SK-N-DZ (cell line): ENCODE measurements around the gene ZNF165.
A peak's percentile ranks its signal among the peaks of the same experiment; 100 is the strongest.
"Not testable (repeated sequence)": the region's sequence is repeated elsewhere in the genome, so short reads cannot be mapped to it uniquely, and the experiment has no call there.

Experiments
- DNase-seq: peaks from one replicate; pipeline ENCODE4 v3.0.0-alpha.2; 2015; ENCODE audit warnings: low spot score

The ZNF165 gene

DNA sequence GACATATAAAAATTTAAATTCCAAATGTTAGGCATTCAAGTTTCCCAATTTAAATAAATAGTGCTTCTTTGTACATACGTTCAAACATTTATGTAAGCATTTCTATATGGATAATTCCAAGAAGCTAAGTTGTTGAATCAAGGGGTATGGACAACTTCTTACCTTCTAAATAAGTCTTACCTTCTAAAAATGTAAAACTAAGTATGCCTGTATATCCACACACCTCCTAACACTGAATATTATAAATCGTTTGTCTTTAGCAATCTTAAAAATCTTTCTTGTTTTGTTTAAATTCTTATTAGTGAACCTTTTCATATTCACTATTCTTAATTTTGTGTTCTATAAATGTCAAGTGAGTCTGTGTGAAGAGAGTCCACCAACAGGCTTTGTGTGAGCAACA, 41.5 kb downstream of the ZNF165 start:
- DNase-seq: no peak

- not testable (repeated sequence) for DNase-seq
Measured at GRCh38 chr6:28122283-28122682, 41.9 kb downstream of the ZNF165 start.

GRCh38 chr6:28124350-28124970, 44.1 kb downstream of the ZNF165 start, which contains the start of gene ZSCAN16:
TSS of gene ZSCAN16 (plus strand) at chr6:28124609. CDS start at chr6:28125444, 835 bp downstream.
- peak; percentile 78 for DNase-seq

- DNase-seq: no peak
Measured at GRCh38 chr6:28124971-28125353, 44.6 kb downstream of the ZNF165 start.

DNA sequence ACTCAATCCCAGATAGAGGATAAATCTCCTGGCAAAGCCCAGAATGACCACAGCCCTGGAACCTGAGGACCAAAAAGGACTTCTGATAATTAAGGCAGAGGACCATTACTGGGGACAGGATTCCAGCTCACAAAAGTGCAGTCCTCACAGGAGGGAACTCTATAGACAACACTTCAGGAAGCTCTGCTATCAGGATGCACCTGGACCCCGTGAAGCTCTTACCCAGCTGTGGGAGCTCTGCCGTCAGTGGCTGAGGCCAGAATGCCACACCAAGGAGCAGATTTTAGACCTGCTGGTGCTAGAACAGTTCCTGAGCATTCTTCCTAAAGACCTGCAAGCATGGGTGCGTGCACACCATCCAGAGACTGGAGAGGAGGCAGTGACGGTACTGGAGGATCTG, 45.0 kb downstream of the ZNF165 start:
- no peak for DNase-seq

DNA sequence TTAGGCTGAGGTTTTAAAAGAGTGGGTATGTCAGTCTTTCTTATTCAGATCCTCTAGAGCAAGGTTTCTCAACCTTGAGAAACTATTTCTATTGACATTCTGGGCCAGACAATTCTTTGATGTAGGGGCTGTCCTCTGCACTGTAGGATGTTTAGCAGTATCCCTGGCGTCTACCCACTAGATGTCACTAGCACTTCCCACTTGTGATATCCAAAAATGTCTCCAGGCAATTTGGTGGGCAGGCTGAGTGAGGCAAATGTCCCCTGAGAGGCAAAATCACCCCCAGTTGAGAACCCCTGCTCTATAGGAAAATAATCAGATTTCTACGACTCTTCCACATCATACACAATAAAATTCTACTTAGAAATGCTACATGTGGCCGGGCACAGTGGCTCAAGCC, 53.6 kb downstream of the ZNF165 start:
- peak; percentile 29 for DNase-seq

- no peak for DNase-seq
Measured at GRCh38 chr6:28134716-28135115, 54.3 kb downstream of the ZNF165 start.

DNA sequence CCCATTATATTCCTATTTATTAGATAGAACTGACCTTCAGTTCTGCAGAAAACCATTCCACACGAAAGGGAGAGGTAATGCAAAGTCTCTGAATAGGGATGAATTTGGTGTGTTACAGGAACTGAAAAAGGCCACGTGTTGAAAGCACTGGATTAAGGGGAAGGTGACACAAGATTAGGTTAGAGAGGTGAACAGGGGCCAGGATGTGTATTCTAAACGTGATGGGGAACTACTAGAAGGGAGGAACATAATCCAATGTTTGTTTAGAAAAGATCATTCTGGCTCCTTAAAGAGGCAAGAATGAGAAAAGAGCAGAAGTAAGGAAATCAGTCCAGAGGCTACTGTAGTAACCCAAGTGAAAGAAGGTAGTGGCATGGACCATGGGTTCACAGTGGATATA, 55.0 kb downstream of the ZNF165 start:
- DNase-seq: no peak

DNA sequence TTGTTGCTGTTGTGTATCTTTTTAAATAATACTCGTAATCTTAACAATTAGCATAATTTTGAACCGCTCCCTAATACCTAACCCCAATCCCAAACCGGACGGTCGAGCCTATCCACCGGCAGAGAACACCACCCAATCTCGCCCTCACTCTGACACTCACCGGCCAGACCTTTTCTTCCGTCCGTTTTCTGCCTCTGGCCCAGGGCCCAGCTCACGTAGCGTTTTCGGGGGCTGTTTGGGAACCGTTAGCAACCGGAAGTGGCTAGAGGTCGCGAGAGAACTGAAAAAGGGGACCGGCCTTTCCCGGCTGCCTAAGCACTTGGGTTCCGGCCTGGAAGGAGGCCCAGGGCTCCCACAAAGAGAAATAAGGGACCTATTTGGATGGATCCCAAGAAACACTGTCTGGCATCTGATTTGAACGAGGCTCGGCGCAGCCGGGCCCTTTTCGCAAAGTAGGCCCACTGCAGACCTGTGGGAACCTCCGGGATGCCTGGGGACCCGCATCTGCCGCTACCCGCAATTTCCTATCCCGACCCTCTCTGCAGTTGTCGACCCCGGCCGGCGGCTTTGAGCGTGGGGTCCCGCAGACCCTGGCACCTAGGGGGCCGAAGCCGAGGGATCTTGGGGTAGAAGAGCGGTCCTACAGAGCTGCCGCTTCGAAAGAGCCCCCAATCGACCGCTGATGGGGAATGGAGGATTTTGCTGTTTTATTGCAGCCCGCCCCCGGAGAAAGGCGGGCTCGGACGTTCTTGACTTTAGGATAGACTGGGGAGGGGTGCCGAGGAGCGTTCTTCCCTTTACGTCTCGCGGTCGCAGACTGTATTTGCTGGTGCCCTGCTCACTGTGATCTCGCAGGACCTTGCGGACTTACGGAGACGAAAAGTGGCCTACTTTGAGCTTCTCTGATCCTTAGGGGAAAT, 56.5 kb downstream of the ZNF165 start:
- peak; percentile 93 for DNase-seq

- peak; percentile 21 for DNase-seq
Measured at GRCh38 chr6:28137505-28137981, 57.2 kb downstream of the ZNF165 start.
